ENCODE measurements around the gene DPP10. TPM values are rescaled to one million over a fixed set of nuclear protein-coding genes. Genes with fewer than 3 reads are reported as not detected.

The DPP10 gene
- total and polyA plus RNA-seq, 5 experiments from 2014 or later, result not detected

DNA sequence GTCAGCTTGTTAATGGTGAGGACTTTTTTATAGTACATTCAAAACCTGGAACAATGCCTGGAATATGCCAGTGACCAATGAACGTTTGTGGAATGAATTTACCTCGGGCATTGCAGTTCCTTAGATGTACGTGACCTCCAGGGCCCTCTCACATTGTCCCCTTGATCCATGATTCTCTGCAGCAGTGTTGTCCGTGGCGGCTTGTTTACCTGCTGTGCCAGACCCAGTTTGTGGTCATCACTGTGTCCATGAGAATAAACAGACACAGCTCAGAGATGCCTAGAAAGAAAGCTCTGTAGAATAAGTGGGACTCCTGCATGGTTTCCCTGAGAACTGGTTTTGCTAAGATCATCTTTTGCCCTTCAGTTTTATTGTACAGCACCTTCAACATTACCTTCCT is 1132.2 kb downstream of the DPP10 start:
- no peak overlapping the region for H3K4me3 Mint-ChIP-seq
- no peaks in the 10 kb centered on the region for H3K27me3 Mint-ChIP-seq
- H3K4me1 Mint-ChIP-seq, result no peaks in the 10 kb centered on the region
- DNase-seq (no peak), ATAC-seq (no peak)
- H3K27ac Mint-ChIP-seq, result no peak overlapping the region
- H3K9me3 Mint-ChIP-seq, result peaks cover 0 to 36% (median 13%) of the 10 kb centered on the region in 9 donors
- POLR2A ChIA-PET, result no interaction called here
- peaks cover 0 to 4% (median 0%) of the 10 kb centered on the region in 3 donors for H3K36me3 Mint-ChIP-seq

GRCh38 chr2:115580784-115581183 is 1138.3 kb downstream of the DPP10 start:
- no peak overlapping the region for H3K27ac Mint-ChIP-seq

GRCh38 chr2:115584507-115584906 is 1142.1 kb downstream of the DPP10 start:
- DNase-seq (no peak), ATAC-seq (no peak)
- peaks cover 0 to 28% (median 13%) of the 10 kb centered on the region in 9 donors for H3K9me3 Mint-ChIP-seq
- H3K27ac Mint-ChIP-seq, result no peak overlapping the region
- POLR2A ChIA-PET, result no interaction called here
- no peak overlapping the region for H3K4me3 Mint-ChIP-seq
- no peaks in the 10 kb centered on the region for H3K36me3 Mint-ChIP-seq
- no peaks in the 10 kb centered on the region for H3K27me3 Mint-ChIP-seq
- no peaks in the 10 kb centered on the region for H3K4me1 Mint-ChIP-seq

More at GRCh38 chr2:115580784-115581183, 1138.3 kb downstream of the DPP10 start:
- DNase-seq (no peak), ATAC-seq (no peak)
- Mint-ChIP-seq H3K9me3 (peaks cover 0 to 28% (median 18%) of the 10 kb centered on the region in 9 donors), H3K27me3 (no peaks in the 10 kb centered on the region), H3K4me3 (no peak overlapping the region), H3K4me1 (no peaks in the 10 kb centered on the region), H3K36me3 (no peaks in the 10 kb centered on the region)
- POLR2A ChIA-PET, result no interaction called here

- Mint-ChIP-seq H3K4me3 (no peak overlapping the region), H3K27me3 (no peaks in the 10 kb centered on the region), H3K4me1 (no peaks in the 10 kb centered on the region), H3K36me3 (peaks cover 0 to 3% (median 0%) of the 10 kb centered on the region in 3 donors), H3K27ac (no peak overlapping the region), H3K9me3 (peaks cover 9 to 28% (median 15%) of the 10 kb centered on the region in 9 donors)
- no peak for ATAC-seq
- POLR2A ChIA-PET, result no interaction called here
- no peak for DNase-seq
Observed at GRCh38 chr2:115596659-115597375, 1154.4 kb downstream of the DPP10 start.

DNA sequence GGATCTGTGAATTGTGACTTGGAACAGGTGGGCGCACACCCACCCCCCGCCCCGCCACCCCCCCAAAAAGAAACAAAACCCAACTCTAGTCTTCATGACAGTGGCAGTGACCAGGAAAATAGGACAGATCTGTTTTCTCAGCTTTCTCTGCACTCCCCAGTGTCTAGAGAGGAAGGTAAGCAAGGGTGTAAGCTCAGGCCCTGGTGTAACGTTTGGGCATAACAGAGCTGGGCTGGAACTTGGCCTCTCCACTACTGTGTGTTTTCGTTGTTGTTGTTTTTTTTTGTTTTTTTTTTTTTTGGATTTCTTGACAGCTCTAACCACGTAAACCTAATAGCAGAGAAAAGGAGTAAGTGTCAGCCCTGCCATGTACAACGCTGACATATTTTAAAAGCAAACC is 1160.8 kb downstream of the DPP10 start:
- no peaks in the 10 kb centered on the region for H3K27me3 Mint-ChIP-seq
- ATAC-seq (no peak), DNase-seq (no peak)
- POLR2A ChIA-PET, result no interaction called here
- peaks cover 5 to 19% (median 7%) of the 10 kb centered on the region in 9 donors for H3K9me3 Mint-ChIP-seq
- peaks cover 0 to 2% (median 0%) of the 10 kb centered on the region in 4 donors for H3K4me1 Mint-ChIP-seq
- H3K27ac Mint-ChIP-seq, result no peak overlapping the region
- H3K4me3 Mint-ChIP-seq, result no peak overlapping the region
- no peaks in the 10 kb centered on the region for H3K36me3 Mint-ChIP-seq

DNA sequence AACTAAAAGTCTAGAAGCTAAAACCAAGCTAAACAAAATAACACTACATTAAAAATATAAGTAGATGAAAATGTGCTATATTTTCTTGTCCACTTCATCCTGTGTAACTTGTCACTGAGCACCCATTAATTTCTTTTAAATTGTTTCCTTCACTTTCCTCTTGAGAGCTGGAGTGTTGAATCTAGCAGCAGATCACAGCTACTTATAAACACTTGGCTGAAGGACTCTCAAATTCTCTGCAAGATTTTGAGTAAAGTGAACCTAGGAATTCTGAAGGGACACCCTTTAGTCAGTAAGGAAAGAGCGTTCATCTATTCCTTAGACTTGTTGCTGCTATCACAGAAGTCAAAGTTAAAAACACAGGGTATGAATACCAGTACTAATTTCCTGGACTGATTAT is 1163.9 kb downstream of the DPP10 start:
- Mint-ChIP-seq H3K27me3 (no peaks in the 10 kb centered on the region), H3K4me1 (peaks cover 0 to 2% (median 0%) of the 10 kb centered on the region in 4 donors), H3K36me3 (no peaks in the 10 kb centered on the region), H3K9me3 (peaks cover 3 to 19% (median 10%) of the 10 kb centered on the region in 9 donors), H3K4me3 (no peak overlapping the region), H3K27ac (no peak overlapping the region)
- POLR2A ChIA-PET, result no interaction called here
- DNase-seq, result no peak
- ATAC-seq, result no peak

DNA sequence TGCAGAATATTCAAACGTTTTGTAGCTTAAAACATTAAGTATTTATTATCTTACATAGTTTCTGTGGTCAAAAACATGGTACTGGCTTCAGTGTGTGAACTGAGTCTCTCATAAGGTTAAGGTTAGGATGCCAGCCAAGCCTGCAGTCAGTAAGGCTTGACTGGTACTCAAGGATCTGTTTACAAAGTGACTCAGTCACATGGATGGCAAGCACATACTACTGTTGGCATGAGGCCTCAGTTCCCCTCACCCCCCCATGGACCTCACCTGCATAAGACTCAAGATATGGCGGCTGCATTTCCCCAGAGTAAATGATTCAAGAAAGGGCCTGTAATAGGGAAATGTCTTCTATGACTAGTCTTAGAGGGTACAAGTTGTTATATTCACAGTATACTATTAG is 1167.5 kb downstream of the DPP10 start:
- Mint-ChIP-seq H3K36me3 (no peaks in the 10 kb centered on the region), H3K27me3 (no peaks in the 10 kb centered on the region), H3K4me3 (no peak overlapping the region), H3K27ac (no peak overlapping the region), H3K4me1 (peaks cover 0 to 2% (median 0%) of the 10 kb centered on the region in 4 donors), H3K9me3 (peaks cover 1 to 27% (median 15%) of the 10 kb centered on the region in 9 donors)
- no peak for ATAC-seq
- no peak for DNase-seq
- POLR2A ChIA-PET, result no interaction called here

- Mint-ChIP-seq H3K27ac (no peak overlapping the region), H3K4me3 (no peak overlapping the region), H3K9me3 (peaks cover 1 to 27% (median 13%) of the 10 kb centered on the region in 9 donors), H3K36me3 (no peaks in the 10 kb centered on the region), H3K4me1 (peaks cover 0 to 2% (median 0%) of the 10 kb centered on the region in 4 donors), H3K27me3 (no peaks in the 10 kb centered on the region)
- POLR2A ChIA-PET, result no interaction called here
- DNase-seq (no peak), ATAC-seq (no peak)
Observed at GRCh38 chr2:115610888-115611287, 1168.4 kb downstream of the DPP10 start.

DNA sequence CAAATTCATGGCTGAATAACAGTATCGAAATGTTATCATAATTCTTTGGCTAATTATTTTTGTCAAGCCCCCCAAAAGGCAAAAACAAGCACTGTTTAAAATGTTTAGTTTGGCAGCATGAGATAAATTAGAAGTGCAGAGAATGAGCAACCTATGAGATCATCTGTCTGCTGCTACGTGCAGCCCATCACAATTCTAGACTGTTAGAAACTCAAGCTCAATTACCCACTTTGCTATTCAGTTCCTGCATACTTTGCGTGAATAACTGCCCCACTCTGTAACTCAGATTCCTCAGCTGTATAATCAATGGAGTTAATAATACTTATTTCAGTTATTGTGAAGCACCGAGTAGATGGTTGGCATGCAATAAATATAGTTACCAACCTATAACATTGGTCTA is 1181.9 kb downstream of the DPP10 start:
- no peak for ATAC-seq
- H3K36me3 Mint-ChIP-seq, result no peaks in the 10 kb centered on the region
- POLR2A ChIA-PET, result no interaction called here
- H3K9me3 Mint-ChIP-seq, result peaks cover 5 to 28% (median 14%) of the 10 kb centered on the region in 9 donors
- H3K4me1 Mint-ChIP-seq, result no peaks in the 10 kb centered on the region
- no peaks in the 10 kb centered on the region for H3K27me3 Mint-ChIP-seq
- no peak overlapping the region for H3K4me3 Mint-ChIP-seq
- H3K27ac Mint-ChIP-seq, result no peak overlapping the region
- DNase-seq, result no peak

GRCh38 chr2:115634578-115634977 is 1192.1 kb downstream of the DPP10 start:
- Mint-ChIP-seq H3K9me3 (peaks cover 0 to 50% (median 21%) of the 10 kb centered on the region in 9 donors), H3K4me1 (no peaks in the 10 kb centered on the region), H3K27ac (no peak overlapping the region), H3K27me3 (no peaks in the 10 kb centered on the region), H3K4me3 (no peak overlapping the region), H3K36me3 (peaks cover 0 to 2% (median 0%) of the 10 kb centered on the region in 3 donors)
- no peak for ATAC-seq
- POLR2A ChIA-PET, result no interaction called here
- no peak for DNase-seq

- H3K4me3 Mint-ChIP-seq, result no peak overlapping the region
- no peak overlapping the region for H3K27ac Mint-ChIP-seq
- ATAC-seq (no peak), DNase-seq (no peak)
- H3K27me3 Mint-ChIP-seq, result no peaks in the 10 kb centered on the region
- POLR2A ChIA-PET, result no interaction called here
- H3K36me3 Mint-ChIP-seq, result peaks cover 0 to 2% (median 0%) of the 10 kb centered on the region in 3 donors
- H3K9me3 Mint-ChIP-seq, result peaks cover 4 to 44% (median 18%) of the 10 kb centered on the region in 9 donors
- H3K4me1 Mint-ChIP-seq, result no peaks in the 10 kb centered on the region
Observed at GRCh38 chr2:115635430-115635829, 1193.0 kb downstream of the DPP10 start.

DNA sequence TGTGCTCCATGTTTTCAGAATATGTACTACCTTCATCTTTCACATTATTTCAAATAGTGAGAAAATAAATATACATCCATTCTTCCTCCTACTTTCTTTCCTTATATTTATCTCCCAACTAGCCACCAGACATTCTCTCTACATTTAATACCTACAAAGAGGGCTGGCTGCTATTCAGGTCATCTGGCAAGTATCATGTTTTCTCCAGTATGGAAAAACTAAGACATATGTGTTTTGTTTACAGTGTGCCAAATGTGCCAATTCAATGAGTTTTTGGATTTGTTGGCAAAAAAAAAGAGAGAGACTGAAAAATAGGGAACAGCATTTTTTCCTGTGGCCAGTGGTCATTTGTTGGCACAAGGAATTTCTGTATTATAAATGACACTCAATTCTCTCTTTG is 1207.3 kb downstream of the DPP10 start:
- no peak for DNase-seq
- H3K4me3 Mint-ChIP-seq, result no peak overlapping the region
- H3K27me3 Mint-ChIP-seq, result no peaks in the 10 kb centered on the region
- no peak for ATAC-seq
- H3K36me3 Mint-ChIP-seq, result no peaks in the 10 kb centered on the region
- H3K9me3 Mint-ChIP-seq, result peaks cover 3 to 30% (median 14%) of the 10 kb centered on the region in 9 donors
- POLR2A ChIA-PET, result no interaction called here
- no peak overlapping the region for H3K27ac Mint-ChIP-seq
- H3K4me1 Mint-ChIP-seq, result no peaks in the 10 kb centered on the region

GRCh38 chr2:115650827-115651226 is 1208.4 kb downstream of the DPP10 start:
- Mint-ChIP-seq H3K4me1 (no peaks in the 10 kb centered on the region), H3K27ac (no peak overlapping the region), H3K9me3 (peaks cover 3 to 25% (median 12%) of the 10 kb centered on the region in 9 donors), H3K36me3 (no peaks in the 10 kb centered on the region), H3K27me3 (no peaks in the 10 kb centered on the region), H3K4me3 (no peak overlapping the region)
- ATAC-seq, result no peak
- POLR2A ChIA-PET, result no interaction called here
- DNase-seq, result no peak

- ATAC-seq, result no peak
- no peak overlapping the region for H3K27ac Mint-ChIP-seq
- H3K27me3 Mint-ChIP-seq, result no peaks in the 10 kb centered on the region
- DNase-seq, result no peak
- no peaks in the 10 kb centered on the region for H3K36me3 Mint-ChIP-seq
- H3K4me1 Mint-ChIP-seq, result no peaks in the 10 kb centered on the region
- POLR2A ChIA-PET, result no interaction called here
- H3K9me3 Mint-ChIP-seq, result peaks cover 3 to 17% (median 10%) of the 10 kb centered on the region in 9 donors
- no peak overlapping the region for H3K4me3 Mint-ChIP-seq
Observed at GRCh38 chr2:115652652-115653051, 1210.2 kb downstream of the DPP10 start.

Measured in naive thymus-derived CD8-positive, alpha-beta T cell (primary cell).